LNCaP clone FGC (cell line): ENCODE results near the gene ZNF784.

Experiments used
- DNase-seq: peaks from one replicate; pipeline ENCODE4 v3.0.0-alpha.2; 2011; ENCODE audit warnings: low read depth
- H3K4me3 ChIP-seq: 2 replicates; pipeline ENCODE4 v1.5.1; 2011; ENCODE audit warnings: mild to moderate bottlenecking, low read depth, low read length, control low read depth
- CTCF ChIP-seq: IDR thresholded peaks from 2 replicates; pipeline ENCODE4 v1.5.1; 2012; ENCODE audit warnings: mild to moderate bottlenecking; ENCODE audit not compliant: control insufficient read depth, insufficient read depth; ENCODE audit errors: extremely low read depth

ZNF784 gene

GRCh38 chr19:55626350-55626749 is 2.0 kb upstream of the ZNF784 start:
- no peak for TF ChIP-seq CTCF
- H3K4me3 ChIP-seq, result no peak overlapping the region
- no peak for DNase-seq

- DNase-seq, result no peak
- peak overlapping the region; percentile 51 for H3K4me3 ChIP-seq
- no peak for TF ChIP-seq CTCF
Measured at GRCh38 chr19:55625004-55625326, 599 bp upstream of the ZNF784 start.

DNA sequence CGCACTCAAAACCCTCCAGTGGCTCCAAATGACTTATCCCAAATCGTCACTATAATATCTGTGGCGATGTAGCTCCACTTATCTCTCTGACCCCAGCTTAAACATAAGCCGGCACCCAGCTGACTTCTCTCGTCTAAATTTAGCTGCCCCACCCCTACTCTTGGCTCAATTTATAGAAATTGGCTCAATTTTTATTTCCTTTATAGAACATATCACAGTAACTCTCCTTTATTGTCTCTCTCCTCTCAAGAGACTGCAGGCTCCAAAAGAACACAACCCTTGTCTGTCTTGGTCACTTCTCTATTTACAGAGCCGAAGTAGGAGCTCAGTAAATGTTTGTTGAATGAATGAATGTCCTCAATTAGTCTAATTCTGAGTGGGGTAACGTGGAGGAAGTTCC is 805 bp downstream of the ZNF784 start:
- TF ChIP-seq CTCF, result no peak
- no peak for DNase-seq
- H3K4me3 ChIP-seq, result peak overlapping the region; percentile 51

- no peak for TF ChIP-seq CTCF
- DNase-seq, result no peak
- no peak overlapping the region for H3K4me3 ChIP-seq
Measured at GRCh38 chr19:55623130-55623529, 1.2 kb downstream of the ZNF784 start.

DNA sequence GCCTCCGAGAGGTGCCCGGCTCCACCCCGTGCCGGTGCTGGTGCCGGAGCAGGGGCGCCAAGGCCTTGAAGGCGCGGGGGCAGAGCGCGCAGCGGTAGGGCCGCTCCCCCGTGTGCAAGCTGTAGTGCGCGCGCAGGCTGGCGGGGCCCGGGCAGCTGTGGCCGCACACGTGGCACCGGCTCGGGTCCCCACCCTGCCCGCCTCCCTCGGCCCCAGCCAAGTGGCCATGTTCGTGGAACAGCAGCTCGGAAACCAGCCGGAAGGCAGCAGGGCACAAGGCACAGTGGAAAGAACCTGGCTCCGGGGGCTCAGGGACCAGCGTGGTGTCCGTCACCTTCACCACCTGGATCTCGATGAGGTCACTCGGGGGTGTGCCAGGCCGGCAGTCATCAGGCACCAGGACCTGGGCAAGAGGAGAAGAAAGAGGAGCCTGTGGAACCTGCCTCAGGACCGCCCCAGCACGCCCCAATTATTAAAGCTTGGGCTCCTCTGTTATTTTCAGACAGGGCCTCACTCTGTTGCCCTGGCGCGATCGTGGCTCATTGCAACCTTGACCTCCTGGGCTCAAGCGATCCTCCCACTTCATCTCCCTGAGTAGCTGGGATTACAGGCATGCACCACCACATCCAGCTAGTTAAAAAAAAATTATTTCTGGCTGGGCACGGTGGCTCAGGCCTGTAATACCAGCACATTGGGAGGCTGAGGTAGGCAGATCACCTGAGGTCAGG is 2.0 kb downstream of the ZNF784 start:
- H3K4me3 ChIP-seq, result no peak overlapping the region
- TF ChIP-seq CTCF, result no peak
- no peak for DNase-seq

- no peak overlapping the region for H3K4me3 ChIP-seq
- no peak for TF ChIP-seq CTCF
- no peak for DNase-seq
Measured at GRCh38 chr19:55621673-55622231, 2.6 kb downstream of the ZNF784 start.

GRCh38 chr19:55621205-55621672 is 3.1 kb downstream of the ZNF784 start:
- no peak overlapping the region for H3K4me3 ChIP-seq
- TF ChIP-seq CTCF, result no peak
- DNase-seq, result no peak
